IMR-90 (cell line): ENCODE measurements around the gene PEAK1.

Experiments used
- CEBPB ChIP-seq: IDR thresholded peaks from 2 replicates; pipeline ENCODE4 v1.6.1; 2012; ENCODE audit warnings: low read depth, low read length, improper control_type of control experiment
- MAZ ChIP-seq: IDR thresholded peaks from 2 replicates; pipeline ENCODE4 v1.6.1; 2012; ENCODE audit warnings: low read depth, mild to moderate bottlenecking, low read length, improper control_type of control experiment, moderate library complexity, borderline replicate concordance
- NFE2L2 ChIP-seq: fragments of 150-350 bp; IDR thresholded peaks from 2 replicates; pipeline ENCODE4 v1.6.1; 2016; ENCODE audit warnings: low read depth, mild to moderate bottlenecking, low read length
- POLR2A ChIP-seq: IDR thresholded peaks from 2 replicates; pipeline ENCODE4 v1.6.1; 2012; ENCODE audit warnings: mild to moderate bottlenecking, low read depth, low read length
- RAD21 ChIP-seq: IDR thresholded peaks from 2 replicates; pipeline ENCODE4 v1.6.1; 2012; ENCODE audit warnings: low read length, improper control_type of control experiment
- SMC3 ChIP-seq: fragments of 150-350 bp; IDR thresholded peaks from 2 replicates; pipeline ENCODE4 v1.6.1; 2016; ENCODE audit warnings: low read depth, mild to moderate bottlenecking, antibody characterized with exemption, low read length, moderate library complexity
- TF ChIP-seq, protein P1 (sequence below): conservative IDR thresholded peaks from 2 replicates; pipeline ENCODE4 v1.5.1; 2012; ENCODE audit warnings: mild to moderate bottlenecking, low read depth, low read length, improper control_type of control experiment

DNA sequence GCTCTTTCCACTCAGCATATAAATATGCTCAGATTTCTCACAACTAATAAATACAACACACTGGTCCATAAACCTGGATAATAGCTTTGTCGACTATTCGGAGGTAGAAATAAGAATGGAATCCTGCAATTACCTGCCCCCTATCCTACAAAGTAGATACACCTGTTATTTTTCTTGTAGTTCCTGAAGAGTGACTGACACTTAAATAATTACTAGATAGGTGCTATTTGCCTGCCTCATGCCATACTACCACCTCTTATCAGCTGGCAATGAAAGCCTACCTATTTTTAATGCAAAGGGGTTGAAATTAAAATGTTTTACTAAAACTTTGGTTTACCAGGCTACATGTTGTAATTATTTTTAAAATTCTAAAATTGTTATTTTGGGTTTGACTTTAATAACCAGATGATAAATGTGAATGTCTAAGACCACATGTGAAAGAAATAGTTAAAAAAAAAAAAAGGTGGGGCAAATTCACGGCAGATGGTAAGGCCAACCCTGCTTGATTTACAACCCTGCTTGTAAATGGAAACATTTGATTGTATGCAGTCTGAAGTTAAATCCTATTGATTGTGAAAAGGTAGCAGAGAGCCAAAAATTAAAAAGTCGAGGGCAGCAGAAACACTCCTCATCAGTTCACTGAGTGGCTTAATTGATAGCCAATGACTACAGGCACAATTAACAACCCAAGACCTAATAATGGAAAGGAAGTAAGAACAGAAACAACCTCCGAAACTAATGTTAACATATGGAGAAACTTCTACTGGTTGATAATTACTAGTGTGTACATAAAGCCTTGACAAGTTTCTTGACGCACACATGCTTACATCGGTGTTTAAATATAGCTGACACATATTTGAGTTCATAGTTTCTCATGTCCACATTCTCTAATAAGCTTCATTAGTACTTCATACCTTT lies 8.9 kb downstream of the PEAK1 start:
- TF ChIP-seq, protein P1, sequence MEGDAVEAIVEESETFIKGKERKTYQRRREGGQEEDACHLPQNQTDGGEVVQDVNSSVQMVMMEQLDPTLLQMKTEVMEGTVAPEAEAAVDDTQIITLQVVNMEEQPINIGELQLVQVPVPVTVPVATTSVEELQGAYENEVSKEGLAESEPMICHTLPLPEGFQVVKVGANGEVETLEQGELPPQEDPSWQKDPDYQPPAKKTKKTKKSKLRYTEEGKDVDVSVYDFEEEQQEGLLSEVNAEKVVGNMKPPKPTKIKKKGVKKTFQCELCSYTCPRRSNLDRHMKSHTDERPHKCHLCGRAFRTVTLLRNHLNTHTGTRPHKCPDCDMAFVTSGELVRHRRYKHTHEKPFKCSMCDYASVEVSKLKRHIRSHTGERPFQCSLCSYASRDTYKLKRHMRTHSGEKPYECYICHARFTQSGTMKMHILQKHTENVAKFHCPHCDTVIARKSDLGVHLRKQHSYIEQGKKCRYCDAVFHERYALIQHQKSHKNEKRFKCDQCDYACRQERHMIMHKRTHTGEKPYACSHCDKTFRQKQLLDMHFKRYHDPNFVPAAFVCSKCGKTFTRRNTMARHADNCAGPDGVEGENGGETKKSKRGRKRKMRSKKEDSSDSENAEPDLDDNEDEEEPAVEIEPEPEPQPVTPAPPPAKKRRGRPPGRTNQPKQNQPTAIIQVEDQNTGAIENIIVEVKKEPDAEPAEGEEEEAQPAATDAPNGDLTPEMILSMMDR = no peak
- no peak for TF ChIP-seq MAZ
- no peak for TF ChIP-seq NFE2L2
- TF ChIP-seq RAD21 = no peak
- TF ChIP-seq POLR2A = no peak
- no peak for TF ChIP-seq CEBPB
- no peak for TF ChIP-seq SMC3
